ENCODE results near the gene CLDN5.

GRCh38 chr22:19559324-19559811 lies 35.2 kb upstream of the CLDN5 start:
- no peak for TF ChIP-seq SP2 (tag by site-specific recombination; IDR thresholded peaks at IDR 0.05)
- no peak for TF ChIP-seq CTCF (tag by site-specific recombination; IDR thresholded peaks at IDR 0.05)
- no peak for TF ChIP-seq ZNF274 (IDR thresholded peaks at IDR 0.05; ENCODE audit: low read length)
- no peak for TF ChIP-seq ZNF274 (tag by site-specific recombination; IDR thresholded peaks at IDR 0.05; ENCODE audit: borderline replicate concordance)
- no peak for TF ChIP-seq SP3 (tag by site-specific recombination; IDR thresholded peaks at IDR 0.05)
- TF ChIP-seq ZNF16 (tag by site-specific recombination; IDR thresholded peaks at IDR 0.05; ENCODE audit: low read depth): no peak
- no peak for TF ChIP-seq ZNF747 (tag by site-specific recombination; IDR thresholded peaks at IDR 0.05)
- no peak for TF ChIP-seq ELK4 (IDR thresholded peaks at IDR 0.05; ENCODE audit: borderline replicate concordance, low read depth, low read length)
- TF ChIP-seq REPIN1 (tag by site-specific recombination; IDR thresholded peaks at IDR 0.05; ENCODE audit: low read depth): no peak
